Gastrocnemius medialis (tissue), 4 donors: ENCODE results near the gene CHRDL1. TPM values are rescaled to one million over a fixed set of nuclear protein-coding genes. Genes with fewer than 3 reads are reported as not detected.

Experiments
- ATAC-seq, 2 donors: fragments of 150-250 bp; one replicate each; pipeline ENCODE4 v1.9.1; 2016
- DNase-seq, 2 donors: peaks; one replicate each; pipeline ENCODE4 v3.0.0-alpha.2; 2019
- H3K27ac ChIP-seq, 4 donors: fragments of 200-600 bp; sonication (generic); 1 replicate in 1 of 4; 2 replicates in 3 of 4; pipeline ENCODE4 v1.5.1; 2016 to 2018; ENCODE audit warnings: mild to moderate bottlenecking in 2 of 4, moderate library complexity in 1 of 4
- H3K27me3 ChIP-seq, 3 donors: fragments of 200-600 bp; sonication (generic) in 2 of 3; 1 replicate in 1 of 3; 2 replicates in 2 of 3; pipeline versions ENCODE4 v1.5.1 to v1.6.0; 2016 to 2019; ENCODE audit warnings: mild to moderate bottlenecking in 1 of 3, moderate library complexity in 1 of 3
- H3K36me3 ChIP-seq, 2 donors: fragments of 200-600 bp; sonication (generic) in 1 of 2; one replicate each; pipeline ENCODE4 v1.5.1; 2017 to 2018
- H3K4me1 ChIP-seq, 2 donors: fragments of 200-600 bp; sonication (generic) in 1 of 2; one replicate each; pipeline ENCODE4 v1.5.1; 2016 to 2017; ENCODE audit warnings: mild to moderate bottlenecking in 2 of 2
- H3K4me3 ChIP-seq, 4 donors: fragments of 200-600 bp; sonication (generic) in 3 of 4; 1 replicate in 1 of 4; 2 replicates in 3 of 4; pipeline ENCODE4 v1.5.1; 2016 to 2019; ENCODE audit warnings: mild to moderate bottlenecking in 2 of 4
- H3K9me3 ChIP-seq, 3 donors: fragments of 200-600 bp; sonication (generic) in 2 of 3; 1 replicate in 1 of 3; 2 replicates in 2 of 3; pipeline ENCODE4 v1.5.1; 2016 to 2019
- POLR2A ChIP-seq, 2 donors: fragments of 450-650 bp; IDR thresholded peaks; one replicate each; pipeline ENCODE4 v1.6.1; 2017; ENCODE audit warnings: antibody characterized with exemption in 2 of 2, mild to moderate bottlenecking in 2 of 2, moderate library complexity in 2 of 2
- in situ Hi-C, 4 donors: fragments of 200-750 bp; cut with MboI; loops; one replicate each; pipeline versions ENCODE4 v1.15.0 to v1.8.0; 2017; ENCODE audit warnings: low sequenced_read_pairs in 4 of 4
- intact Hi-C: fragments of 100-400 bp; cut with DNase I; formaldehyde crosslinking; loops from one replicate; pipeline ENCODE4 v1.15.1; 2023; ENCODE audit warnings: low total_unique reads
- total RNA-seq, 4 donors: library from RNA; depleted of rRNA; stranded (reverse); fragments of >200 nt; gene quantifications; one replicate each; pipeline versions ENCODE4 v1.1.0 to v1.2.3, GENCODE V29; 2016
- TF ChIP-seq, protein P1 (sequence below), 5 experiments: fragments of 450-650 bp in 3 of 5; fragments of 200-600 bp in 2 of 5; sonication (generic) in 2 of 5; IDR thresholded peaks in 4 of 5; conservative IDR thresholded peaks in 1 of 5; 1 replicate in 4 of 5; 2 replicates in 1 of 5; pipeline ENCODE4 v1.5.1; 2016 to 2019; ENCODE audit warnings: antibody characterized with exemption in 5 of 5, mild to moderate bottlenecking in 3 of 5, moderate library complexity in 3 of 5

The CHRDL1 gene
- total RNA-seq: 1 to 10 TPM; 2.7 to 5.5 (median 3.0) TPM

DNA sequence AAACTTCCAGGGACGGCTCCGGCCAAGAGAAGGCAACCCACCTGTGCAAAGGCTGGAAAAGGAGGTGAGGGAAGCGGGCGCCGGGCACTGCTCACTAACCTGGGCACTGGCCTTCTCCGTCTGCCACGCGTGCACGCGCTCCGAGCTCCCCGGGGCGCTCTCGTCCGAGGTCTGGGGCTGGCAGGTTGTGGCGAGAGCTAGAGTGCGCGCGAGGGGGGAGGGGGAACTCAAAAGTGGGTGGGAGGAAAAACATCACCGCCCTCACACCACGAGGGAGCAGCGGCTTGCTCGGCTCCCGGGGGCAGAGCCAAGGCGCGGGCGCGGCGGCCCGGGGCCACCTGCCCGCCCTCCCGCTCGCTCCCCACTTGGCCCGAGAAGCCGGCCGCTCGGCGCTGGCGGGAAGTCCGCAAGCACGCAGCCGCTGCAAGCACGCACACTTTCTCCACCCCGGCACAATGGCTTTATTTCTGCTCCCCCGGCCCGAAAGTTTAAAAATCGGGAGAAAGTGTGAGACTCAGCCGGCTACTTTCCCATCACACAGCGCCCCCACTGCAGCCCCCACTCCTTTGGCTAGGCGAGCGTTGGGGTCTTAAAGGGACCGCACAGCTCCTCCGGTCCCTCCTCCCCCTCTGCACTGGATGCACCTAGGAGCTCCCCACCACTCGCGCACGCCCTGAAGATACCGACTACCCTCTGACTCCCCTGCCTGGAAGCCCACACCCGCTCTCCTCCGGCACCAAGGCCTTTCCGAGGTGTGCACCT, at the start of gene CHRDL1:
TSS of gene CHRDL1 (minus strand) at position 173 of the 762 bp plus-strand sequence. CDS start 3,636 bp downstream, outside the sequence.
- no peak within 1 kb of the TSS for H3K27ac ChIP-seq
- H3K4me3 ChIP-seq: peak within 1 kb of the TSS in 3 of 4 donors; percentile 20 to 35 (median 32)
- H3K4me1 ChIP-seq: no peaks in the 10 kb centered on the region
- H3K36me3 ChIP-seq: no peaks in the 10 kb centered on the region
- DNase-seq (peak in 1 of 2 donors; percentile 11), ATAC-seq (no peak)
- no peaks in the 10 kb centered on the region for H3K9me3 ChIP-seq
- in situ Hi-C loops: no loop called here
- H3K27me3 ChIP-seq: peaks cover 0 to 9% (median 0%) of the 10 kb centered on the region in 3 donors
- TF ChIP-seq, protein P1, sequence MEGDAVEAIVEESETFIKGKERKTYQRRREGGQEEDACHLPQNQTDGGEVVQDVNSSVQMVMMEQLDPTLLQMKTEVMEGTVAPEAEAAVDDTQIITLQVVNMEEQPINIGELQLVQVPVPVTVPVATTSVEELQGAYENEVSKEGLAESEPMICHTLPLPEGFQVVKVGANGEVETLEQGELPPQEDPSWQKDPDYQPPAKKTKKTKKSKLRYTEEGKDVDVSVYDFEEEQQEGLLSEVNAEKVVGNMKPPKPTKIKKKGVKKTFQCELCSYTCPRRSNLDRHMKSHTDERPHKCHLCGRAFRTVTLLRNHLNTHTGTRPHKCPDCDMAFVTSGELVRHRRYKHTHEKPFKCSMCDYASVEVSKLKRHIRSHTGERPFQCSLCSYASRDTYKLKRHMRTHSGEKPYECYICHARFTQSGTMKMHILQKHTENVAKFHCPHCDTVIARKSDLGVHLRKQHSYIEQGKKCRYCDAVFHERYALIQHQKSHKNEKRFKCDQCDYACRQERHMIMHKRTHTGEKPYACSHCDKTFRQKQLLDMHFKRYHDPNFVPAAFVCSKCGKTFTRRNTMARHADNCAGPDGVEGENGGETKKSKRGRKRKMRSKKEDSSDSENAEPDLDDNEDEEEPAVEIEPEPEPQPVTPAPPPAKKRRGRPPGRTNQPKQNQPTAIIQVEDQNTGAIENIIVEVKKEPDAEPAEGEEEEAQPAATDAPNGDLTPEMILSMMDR (IDR thresholded peaks at IDR 0.05 in 4 of 5, conservative IDR thresholded peaks at IDR 0.05 in 1 of 5): no peak
- no peak for TF ChIP-seq POLR2A (IDR thresholded peaks at IDR 0.05)
- intact Hi-C loops: no loop called here

DNA sequence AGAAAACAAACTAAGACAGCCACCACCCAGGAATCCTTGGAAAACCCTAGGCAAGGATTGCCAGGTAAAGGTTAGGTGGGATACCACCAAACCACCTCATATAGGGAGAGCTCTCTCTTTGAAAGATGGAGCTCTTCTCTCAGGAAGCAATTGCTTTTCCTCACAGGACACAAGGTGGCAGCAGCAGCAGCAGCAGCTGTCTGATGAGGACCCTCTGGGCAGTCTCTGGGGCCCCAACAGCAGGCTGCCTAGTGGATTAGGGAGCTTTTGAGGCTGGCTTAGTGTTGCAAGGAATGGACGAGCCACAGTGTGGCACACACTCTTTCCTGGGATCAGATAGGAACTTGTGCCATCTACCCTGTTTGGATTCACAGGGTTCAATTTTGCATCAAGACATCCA, 41.4 kb upstream of the CHRDL1 start:
- no peak overlapping the region for H3K4me3 ChIP-seq
- H3K4me1 ChIP-seq: no peaks in the 10 kb centered on the region
- H3K36me3 ChIP-seq: no peaks in the 10 kb centered on the region
- TF ChIP-seq, protein P1 (IDR thresholded peaks at IDR 0.05 in 4 of 5, conservative IDR thresholded peaks at IDR 0.05 in 1 of 5): no peak
- TF ChIP-seq POLR2A (IDR thresholded peaks at IDR 0.05): no peak
- H3K27ac ChIP-seq: no peak overlapping the region
- ATAC-seq (no peak), DNase-seq (no peak)
- H3K27me3 ChIP-seq: peaks cover 0 to 2% (median 0%) of the 10 kb centered on the region in 3 donors
- in situ Hi-C loops: no loop called here
- intact Hi-C loops: no loop called here
- no peaks in the 10 kb centered on the region for H3K9me3 ChIP-seq

- H3K27me3 ChIP-seq: peaks cover 0 to 2% (median 0%) of the 10 kb centered on the region in 3 donors
- no peaks in the 10 kb centered on the region for H3K4me1 ChIP-seq
- intact Hi-C loops (no loop called here), in situ Hi-C loops (no loop called here)
- TF ChIP-seq, protein P1 (IDR thresholded peaks at IDR 0.05 in 4 of 5, conservative IDR thresholded peaks at IDR 0.05 in 1 of 5): no peak
- no peak for TF ChIP-seq POLR2A (IDR thresholded peaks at IDR 0.05)
- ATAC-seq: no peak
- H3K4me3 ChIP-seq: no peak overlapping the region
- no peak for DNase-seq
- H3K27ac ChIP-seq: no peak overlapping the region
- no peaks in the 10 kb centered on the region for H3K9me3 ChIP-seq
- H3K36me3 ChIP-seq: no peaks in the 10 kb centered on the region
Measured at GRCh38 chrX:110836451-110836850, 40.8 kb upstream of the CHRDL1 start.

DNA sequence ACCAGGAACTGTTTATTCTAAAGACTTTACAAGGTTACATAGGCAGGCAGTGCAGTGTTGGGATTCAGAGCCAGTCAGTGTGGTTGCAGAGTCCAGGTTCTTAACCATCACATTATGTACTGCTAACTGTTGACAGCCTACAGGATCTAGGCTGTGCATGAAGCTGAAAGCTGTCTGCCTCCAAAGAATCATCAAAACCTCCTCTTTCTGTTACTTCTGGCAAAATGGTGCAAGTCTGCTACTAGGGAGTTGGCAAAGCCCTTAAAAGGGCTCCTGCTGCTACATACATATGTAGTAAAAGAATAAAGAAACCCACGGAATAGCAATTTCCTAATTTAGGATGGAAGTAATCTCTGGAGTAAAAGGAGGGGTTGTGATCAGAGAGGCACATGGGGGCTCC, 40.4 kb upstream of the CHRDL1 start:
- peaks cover 0 to 2% (median 0%) of the 10 kb centered on the region in 3 donors for H3K27me3 ChIP-seq
- H3K4me3 ChIP-seq: no peak overlapping the region
- in situ Hi-C loops: no loop called here
- ATAC-seq (no peak), DNase-seq (no peak)
- no peaks in the 10 kb centered on the region for H3K36me3 ChIP-seq
- TF ChIP-seq POLR2A (IDR thresholded peaks at IDR 0.05): no peak
- TF ChIP-seq, protein P1 (IDR thresholded peaks at IDR 0.05 in 4 of 5, conservative IDR thresholded peaks at IDR 0.05 in 1 of 5): no peak
- no peaks in the 10 kb centered on the region for H3K9me3 ChIP-seq
- intact Hi-C loops: no loop called here
- no peak overlapping the region for H3K27ac ChIP-seq
- H3K4me1 ChIP-seq: no peaks in the 10 kb centered on the region
